AG10803 (cell line): ENCODE data around the gene APBA3.
"Not testable (repeated sequence)": the region's sequence is repeated elsewhere in the genome, so short reads cannot be mapped to it uniquely, and the experiment has no call there.

Source experiments
- DNase-seq: peaks from one replicate; pipeline ENCODE4 v3.0.0; 2010; ENCODE audit warnings: low read depth
- H3K4me3 ChIP-seq: 2 replicates; pipeline ENCODE4 v1.5.1; 2011; ENCODE audit warnings: mild to moderate bottlenecking, low read length, control low read depth
- CTCF ChIP-seq: conservative IDR thresholded peaks from 2 replicates; pipeline ENCODE4 v1.5.1; 2011; ENCODE audit warnings: mild to moderate bottlenecking, low read length, control low read depth, inconsistent platforms

The APBA3 gene

GRCh38 chr19:3762501-3763459 lies 1.3 kb upstream of the APBA3 start, which contains the start of gene MRPL54:
MRPL54 (plus strand) TSS chr19:3762682; CDS start chr19:3762701, 19 bp downstream.
- DNase-seq = peak; percentile 99
- H3K4me3 ChIP-seq = peak within 1 kb of the TSS; percentile 97
- TF ChIP-seq CTCF = no peak

- no peak for DNase-seq
- H3K4me3 ChIP-seq = peak overlapping the region; percentile 94
- no peak for TF ChIP-seq CTCF
Measured at GRCh38 chr19:3762130-3762473, 610 bp upstream of the APBA3 start.

GRCh38 chr19:3760871-3761361 lies 576 bp downstream of the APBA3 start:
- peak; percentile 14 for DNase-seq
- no peak for TF ChIP-seq CTCF
- H3K4me3 ChIP-seq = peak overlapping the region; percentile 97

- H3K4me3 ChIP-seq = no peak overlapping the region
- DNase-seq = no peak
- no peak for TF ChIP-seq CTCF
Measured at GRCh38 chr19:3759482-3760254, 1.8 kb downstream of the APBA3 start.

GRCh38 chr19:3758297-3758696 lies 3.2 kb downstream of the APBA3 start:
- H3K4me3 ChIP-seq, DNase-seq: not testable (repeated sequence)

- H3K4me3 ChIP-seq, DNase-seq: not testable (repeated sequence)
Measured at GRCh38 chr19:3757705-3758104, 3.8 kb downstream of the APBA3 start.

GRCh38 chr19:3753631-3754410 lies 7.7 kb downstream of the APBA3 start:
- DNase-seq = no peak
- no peak overlapping the region for H3K4me3 ChIP-seq
- TF ChIP-seq CTCF = no peak
